ENCODE measurements around the gene PEAK1. TPM values are rescaled to one million over a fixed set of nuclear protein-coding genes. Genes with fewer than 3 reads are reported as not detected.

PEAK1 gene
- total RNA-seq, 1 donor = 133 TPM

- Histone ChIP-seq H3K9me3 (ENCODE audit: low read depth, low read length) (no peaks in the 10 kb centered on the region), H2AFZ (ENCODE audit: low read length) (no peak overlapping the region), H4K20me1 (ENCODE audit: insufficient read depth, low read length) (peaks cover 2% of the 10 kb centered on the region), H3K27me3 (ENCODE audit: insufficient read depth, low read length) (no peaks in the 10 kb centered on the region), H3K79me2 (ENCODE audit: insufficient read depth, low read length) (peaks cover 8% of the 10 kb centered on the region), H3K4me2 (ENCODE audit: insufficient read depth, low read length) (no peak overlapping the region), H3K4me3 (ENCODE audit: insufficient read depth, low read length) (no peak overlapping the region), H3K27ac (ENCODE audit: low read depth, low read length) (no peak overlapping the region), H3K4me1 (ENCODE audit: insufficient read depth, low read length) (no peaks in the 10 kb centered on the region), H3K36me3 (ENCODE audit: insufficient read depth, low read length) (peaks cover 21% of the 10 kb centered on the region)
- no peak for DNase-seq (ENCODE audit: insufficient read length, low spot score, missing footprints)
- no peak for TF ChIP-seq CTCF (IDR thresholded peaks at IDR 0.05; ENCODE audit: extremely low read depth, low read depth, low read length)
Observed at GRCh38 chr15:77208241-77208640, 211.7 kb downstream of the PEAK1 start.

- Histone ChIP-seq H3K79me2 (ENCODE audit: insufficient read depth, low read length) (peaks cover 8% of the 10 kb centered on the region), H3K36me3 (ENCODE audit: insufficient read depth, low read length) (peaks cover 28% of the 10 kb centered on the region), H4K20me1 (ENCODE audit: insufficient read depth, low read length) (peaks cover 2% of the 10 kb centered on the region), H3K4me3 (ENCODE audit: insufficient read depth, low read length) (no peak overlapping the region), H3K9me3 (ENCODE audit: low read depth, low read length) (no peaks in the 10 kb centered on the region), H3K4me2 (ENCODE audit: insufficient read depth, low read length) (no peak overlapping the region), H3K27me3 (ENCODE audit: insufficient read depth, low read length) (no peaks in the 10 kb centered on the region), H3K4me1 (ENCODE audit: insufficient read depth, low read length) (no peaks in the 10 kb centered on the region), H2AFZ (ENCODE audit: low read length) (no peak overlapping the region), H3K27ac (ENCODE audit: low read depth, low read length) (no peak overlapping the region)
- no peak for DNase-seq (ENCODE audit: insufficient read length, low spot score, missing footprints)
- TF ChIP-seq CTCF (IDR thresholded peaks at IDR 0.05; ENCODE audit: extremely low read depth, low read depth, low read length) = no peak
Observed at GRCh38 chr15:77201665-77202064, 218.2 kb downstream of the PEAK1 start.

- H3K4me1 ChIP-seq (ENCODE audit: insufficient read depth, low read length) = no peaks in the 10 kb centered on the region
- no peak for TF ChIP-seq CTCF (IDR thresholded peaks at IDR 0.05; ENCODE audit: extremely low read depth, low read depth, low read length)
- no peak overlapping the region for H2AFZ ChIP-seq (ENCODE audit: low read length)
- no peak overlapping the region for H3K27ac ChIP-seq (ENCODE audit: low read depth, low read length)
- H3K36me3 ChIP-seq (ENCODE audit: insufficient read depth, low read length) = peaks cover 27% of the 10 kb centered on the region
- H3K79me2 ChIP-seq (ENCODE audit: insufficient read depth, low read length) = peaks cover 2% of the 10 kb centered on the region
- no peak for DNase-seq (ENCODE audit: insufficient read length, low spot score, missing footprints)
- no peaks in the 10 kb centered on the region for H3K9me3 ChIP-seq (ENCODE audit: low read depth, low read length)
- H3K4me2 ChIP-seq (ENCODE audit: insufficient read depth, low read length) = no peak overlapping the region
- no peaks in the 10 kb centered on the region for H4K20me1 ChIP-seq (ENCODE audit: insufficient read depth, low read length)
- no peak overlapping the region for H3K4me3 ChIP-seq (ENCODE audit: insufficient read depth, low read length)
- no peaks in the 10 kb centered on the region for H3K27me3 ChIP-seq (ENCODE audit: insufficient read depth, low read length)
Observed at GRCh38 chr15:77196381-77196780, 223.5 kb downstream of the PEAK1 start.

GRCh38 chr15:77195586-77195985 lies 224.3 kb downstream of the PEAK1 start:
- H4K20me1 ChIP-seq (ENCODE audit: insufficient read depth, low read length) = no peaks in the 10 kb centered on the region
- H3K4me3 ChIP-seq (ENCODE audit: insufficient read depth, low read length) = no peak overlapping the region
- H2AFZ ChIP-seq (ENCODE audit: low read length) = no peak overlapping the region
- no peaks in the 10 kb centered on the region for H3K9me3 ChIP-seq (ENCODE audit: low read depth, low read length)
- no peak overlapping the region for H3K27ac ChIP-seq (ENCODE audit: low read depth, low read length)
- no peaks in the 10 kb centered on the region for H3K27me3 ChIP-seq (ENCODE audit: insufficient read depth, low read length)
- H3K4me2 ChIP-seq (ENCODE audit: insufficient read depth, low read length) = no peak overlapping the region
- peaks cover 27% of the 10 kb centered on the region for H3K36me3 ChIP-seq (ENCODE audit: insufficient read depth, low read length)
- H3K79me2 ChIP-seq (ENCODE audit: insufficient read depth, low read length) = peaks cover 2% of the 10 kb centered on the region
- H3K4me1 ChIP-seq (ENCODE audit: insufficient read depth, low read length) = no peaks in the 10 kb centered on the region
- no peak for TF ChIP-seq CTCF (IDR thresholded peaks at IDR 0.05; ENCODE audit: extremely low read depth, low read depth, low read length)
- no peak for DNase-seq (ENCODE audit: insufficient read length, low spot score, missing footprints)

Measured in osteoblast (primary cell).